ENCODE results near the gene KIFBP.

DNA sequence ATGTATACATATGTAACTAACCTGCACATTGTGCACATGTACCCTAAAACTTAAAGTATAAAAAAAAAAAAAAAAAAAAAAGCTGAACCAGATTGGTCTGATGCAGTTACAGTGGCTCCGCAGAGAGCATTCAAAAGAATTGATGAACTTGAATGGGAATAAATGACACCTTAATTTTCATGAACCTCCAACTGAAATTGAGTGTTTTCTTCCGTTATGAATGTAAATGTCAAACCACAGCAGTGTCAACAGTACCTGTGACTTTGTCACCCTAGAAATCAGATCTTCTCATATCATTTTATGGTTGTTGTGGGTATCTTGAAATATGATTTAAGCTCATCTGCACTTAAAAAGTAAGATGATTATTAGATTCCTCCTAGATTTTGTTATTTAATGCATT, 66.6 kb downstream of the KIFBP start:
- no peak for TF ChIP-seq EP300 (IDR thresholded peaks at IDR 0.05)
- TF ChIP-seq, protein P1, sequence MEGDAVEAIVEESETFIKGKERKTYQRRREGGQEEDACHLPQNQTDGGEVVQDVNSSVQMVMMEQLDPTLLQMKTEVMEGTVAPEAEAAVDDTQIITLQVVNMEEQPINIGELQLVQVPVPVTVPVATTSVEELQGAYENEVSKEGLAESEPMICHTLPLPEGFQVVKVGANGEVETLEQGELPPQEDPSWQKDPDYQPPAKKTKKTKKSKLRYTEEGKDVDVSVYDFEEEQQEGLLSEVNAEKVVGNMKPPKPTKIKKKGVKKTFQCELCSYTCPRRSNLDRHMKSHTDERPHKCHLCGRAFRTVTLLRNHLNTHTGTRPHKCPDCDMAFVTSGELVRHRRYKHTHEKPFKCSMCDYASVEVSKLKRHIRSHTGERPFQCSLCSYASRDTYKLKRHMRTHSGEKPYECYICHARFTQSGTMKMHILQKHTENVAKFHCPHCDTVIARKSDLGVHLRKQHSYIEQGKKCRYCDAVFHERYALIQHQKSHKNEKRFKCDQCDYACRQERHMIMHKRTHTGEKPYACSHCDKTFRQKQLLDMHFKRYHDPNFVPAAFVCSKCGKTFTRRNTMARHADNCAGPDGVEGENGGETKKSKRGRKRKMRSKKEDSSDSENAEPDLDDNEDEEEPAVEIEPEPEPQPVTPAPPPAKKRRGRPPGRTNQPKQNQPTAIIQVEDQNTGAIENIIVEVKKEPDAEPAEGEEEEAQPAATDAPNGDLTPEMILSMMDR (IDR thresholded peaks at IDR 0.05) = no peak
- TF ChIP-seq POLR2A (IDR thresholded peaks at IDR 0.05) = no peak

All from sigmoid colon (tissue), 4 donors.